GM12875 (cell line): Measurements from ENCODE around the gene SMYD1.

Experiments
- H3K4me3 ChIP-seq: one replicate; pipeline ENCODE4 v1.5.1; 2011; ENCODE audit warnings: low read depth, low read length, control low read depth
- CTCF ChIP-seq: IDR thresholded peaks from 2 replicates; pipeline ENCODE4 v1.5.1; 2011; ENCODE audit warnings: low read depth, mild to moderate bottlenecking, control low read depth, inconsistent platforms, low read length, moderate library complexity, borderline replicate concordance; ENCODE audit not compliant: insufficient read depth

The SMYD1 gene

GRCh38 chr2:88100489-88100858 is 32.8 kb downstream of the SMYD1 start:
- no peak overlapping the region for H3K4me3 ChIP-seq
- no peak for TF ChIP-seq CTCF

- TF ChIP-seq CTCF = no peak
- H3K4me3 ChIP-seq = no peak overlapping the region
These were observed 41.2 kb downstream of the SMYD1 start for GRCh38 chr2:88108796-88109195.

GRCh38 chr2:88110830-88111229 is 43.2 kb downstream of the SMYD1 start:
- H3K4me3 ChIP-seq = no peak overlapping the region
- no peak for TF ChIP-seq CTCF

GRCh38 chr2:88113069-88113468 is 45.4 kb downstream of the SMYD1 start:
- H3K4me3 ChIP-seq = no peak overlapping the region
- no peak for TF ChIP-seq CTCF

GRCh38 chr2:88114889-88115288 is 47.3 kb downstream of the SMYD1 start:
- no peak for TF ChIP-seq CTCF
- no peak overlapping the region for H3K4me3 ChIP-seq

- TF ChIP-seq CTCF = no peak
- no peak overlapping the region for H3K4me3 ChIP-seq
These were observed 48.3 kb downstream of the SMYD1 start for GRCh38 chr2:88115825-88116518.

GRCh38 chr2:88116669-88117432 is 49.2 kb downstream of the SMYD1 start:
- H3K4me3 ChIP-seq = no peak overlapping the region
- no peak for TF ChIP-seq CTCF
